IPS DF 19.7 (cell line): ENCODE results near the gene FSIP2.

Experiments used
- DNase-seq: peaks from one replicate; pipeline ENCODE4 v3.0.0-alpha.2; 2013; ENCODE audit warnings: low read depth, low spot score

FSIP2 gene, protein sequence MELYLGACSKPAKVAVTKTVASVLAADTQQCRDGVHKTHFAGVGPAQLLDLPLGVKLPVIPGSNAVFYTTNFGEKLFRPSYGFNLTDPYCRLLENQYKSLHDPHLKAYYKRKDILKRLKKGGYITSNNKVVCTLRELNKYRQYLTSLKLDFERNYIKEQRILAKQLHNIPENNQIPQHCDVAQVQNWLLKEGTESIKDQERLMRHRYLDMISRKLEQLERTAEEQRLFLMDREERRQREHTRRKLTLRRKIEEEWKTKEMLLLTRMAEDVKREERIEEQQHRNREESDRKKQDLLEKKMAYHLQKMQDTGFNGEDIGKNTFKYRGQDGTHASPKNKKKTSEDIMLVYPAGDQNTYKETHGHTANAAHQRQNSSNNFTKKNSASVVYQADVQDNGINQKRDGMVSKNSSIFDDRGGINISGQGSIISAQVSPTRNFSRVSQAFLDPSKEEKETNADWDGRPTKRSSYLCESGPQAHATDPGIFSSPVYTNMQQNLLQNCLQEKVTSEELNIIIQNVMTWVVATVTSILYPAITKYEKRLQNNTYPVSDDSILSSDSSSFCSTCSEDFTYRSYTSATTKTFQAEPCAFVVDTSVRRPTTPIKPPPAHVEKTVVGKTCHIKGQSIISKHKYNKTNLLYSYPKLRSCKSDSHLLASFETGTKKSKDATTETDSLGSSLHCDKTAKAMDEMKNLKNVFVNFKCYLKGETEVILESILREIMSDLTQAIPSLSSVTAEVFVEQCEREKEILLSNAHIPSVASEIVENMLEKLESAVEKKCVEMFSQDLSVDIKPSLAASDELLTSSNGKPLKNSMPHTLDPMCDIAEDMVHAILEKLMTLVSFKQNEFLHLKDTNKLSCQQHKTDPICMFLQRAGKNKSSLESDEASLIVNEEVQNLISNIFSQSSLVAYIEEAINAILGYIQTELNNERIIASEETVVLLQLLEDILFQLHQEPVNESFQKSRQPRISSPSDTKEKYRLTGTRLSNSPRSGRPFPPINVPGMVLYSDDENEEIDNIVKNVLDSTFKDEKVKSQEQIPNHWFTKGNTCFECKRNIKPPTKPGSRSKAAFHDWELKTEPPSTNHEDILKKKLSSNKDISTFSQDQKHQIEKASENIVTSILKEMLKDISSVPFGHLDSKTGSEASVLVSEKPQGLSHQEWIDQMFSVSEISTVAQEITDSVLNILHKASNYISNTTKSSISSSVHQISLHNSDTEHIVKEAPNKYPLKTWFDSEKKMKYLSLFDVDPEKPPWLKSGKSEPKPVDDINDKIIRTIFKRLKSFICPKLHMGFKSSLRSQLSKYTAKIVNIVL (N-terminal part only)

DNA sequence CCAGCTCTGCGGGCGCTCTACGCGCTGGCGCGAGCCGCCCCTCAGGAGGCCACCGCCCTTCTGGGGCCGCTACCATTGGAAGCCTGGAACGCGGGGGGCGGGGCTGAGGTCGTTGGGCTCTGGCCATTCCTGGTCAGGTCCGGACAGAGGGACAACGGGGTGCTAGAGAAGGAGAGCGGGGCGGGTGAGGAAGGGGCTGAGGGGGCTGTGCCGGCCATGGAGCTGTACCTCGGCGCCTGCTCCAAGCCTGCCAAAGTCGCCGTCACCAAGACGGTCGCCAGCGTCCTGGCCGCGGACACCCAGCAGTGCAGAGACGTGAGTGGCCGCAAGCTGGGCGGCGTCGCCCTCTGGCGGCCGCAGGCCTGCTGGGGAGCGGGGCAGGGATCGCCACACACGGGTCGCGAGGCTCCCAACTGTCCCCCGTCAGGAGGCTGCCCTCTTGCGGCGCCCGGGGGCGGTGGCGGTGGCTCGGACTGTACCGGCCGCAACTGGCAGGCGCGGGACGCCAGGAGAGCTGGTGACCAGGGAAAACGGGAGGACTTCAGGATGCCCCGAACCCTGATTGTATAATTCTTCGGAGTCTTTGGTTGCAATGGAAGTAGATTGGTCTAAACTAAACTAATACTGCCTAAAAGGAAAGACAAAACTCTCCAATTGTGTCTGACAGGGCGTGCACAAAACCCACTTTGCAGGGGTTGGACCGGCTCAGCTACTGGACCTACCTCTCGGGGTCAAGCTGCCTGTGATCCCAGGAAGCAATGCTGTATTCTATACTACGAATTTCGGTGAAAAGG is at the start of gene FSIP2:
TSS of gene FSIP2 (plus strand) at position 126 of the 794 bp plus-strand sequence. CDS start at position 217, 91 bp downstream.
- DNase-seq = peak; percentile 54

DNA sequence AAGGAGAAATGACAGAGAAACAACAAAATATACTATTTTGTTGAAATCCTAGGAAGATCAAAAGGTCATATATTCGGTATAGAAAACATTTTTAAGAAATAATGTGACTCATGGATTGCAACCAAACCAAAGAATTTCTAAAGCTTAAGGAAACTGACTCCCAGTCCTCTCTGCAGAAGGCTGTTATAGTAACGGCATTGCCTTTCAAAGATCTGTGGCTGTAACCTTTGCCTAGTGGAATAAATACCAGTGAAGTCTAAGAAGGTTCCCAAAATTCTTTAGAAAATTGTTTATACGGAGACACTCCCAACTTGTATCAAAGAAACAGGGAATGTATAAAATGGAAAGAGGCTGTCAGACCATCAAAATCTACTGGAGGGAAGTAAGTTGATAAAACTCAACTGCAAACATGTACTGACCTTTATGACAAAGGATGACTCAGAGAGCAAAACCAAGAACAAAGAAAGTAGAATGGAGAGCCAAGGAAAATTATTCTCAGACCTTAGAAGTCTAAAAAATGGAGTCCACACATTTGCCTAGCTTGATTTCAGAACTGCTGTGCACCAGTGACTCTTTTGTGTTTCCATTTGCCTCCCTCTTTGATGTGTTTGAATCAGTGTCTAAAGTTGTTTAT is 48.6 kb upstream of the FSIP2 start:
- DNase-seq = no peak

DNA sequence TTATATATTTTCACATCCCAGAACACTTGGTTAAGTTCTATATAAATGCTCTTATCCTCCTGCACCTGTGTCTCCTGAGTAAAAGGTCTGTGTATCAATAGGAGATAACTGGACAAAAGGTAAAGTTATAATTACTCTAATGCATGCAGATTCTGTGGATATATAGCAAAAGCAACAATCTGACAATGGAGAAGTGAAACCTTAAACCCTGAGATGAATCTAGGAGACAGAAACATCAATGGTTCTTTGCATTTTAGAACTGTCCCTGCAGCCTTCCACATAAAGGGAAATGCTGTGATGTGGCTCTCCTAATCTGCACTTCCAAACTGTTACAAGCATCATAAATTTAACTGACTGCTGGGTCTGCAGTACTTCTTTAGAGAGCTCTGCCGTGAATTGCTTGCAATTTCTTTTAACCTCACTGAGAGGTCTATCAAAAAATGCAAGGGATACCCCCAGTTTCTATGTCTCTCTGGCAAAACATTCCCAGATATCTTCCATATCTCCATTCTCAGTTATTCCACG is 42.8 kb upstream of the FSIP2 start:
- DNase-seq = no peak

DNA sequence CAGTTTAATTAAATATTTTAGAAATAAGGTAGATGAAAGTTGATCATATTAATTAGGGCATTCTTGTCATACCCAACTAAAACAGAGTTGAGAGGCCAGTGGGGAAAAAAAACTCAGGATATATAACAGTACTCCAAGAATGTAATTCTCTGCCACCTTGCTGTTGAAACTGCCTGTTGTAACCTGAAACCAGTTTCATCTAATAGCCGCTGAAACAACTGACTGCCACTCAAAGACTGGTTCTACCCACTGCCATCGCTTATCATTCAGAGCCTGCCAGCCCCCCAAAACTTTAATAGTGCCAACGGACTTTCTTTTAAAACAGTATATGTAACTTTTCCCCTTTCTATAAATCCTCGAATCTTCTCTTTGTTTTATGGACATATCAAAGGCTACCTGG is 37.7 kb upstream of the FSIP2 start:
- DNase-seq = peak; percentile 3

DNA sequence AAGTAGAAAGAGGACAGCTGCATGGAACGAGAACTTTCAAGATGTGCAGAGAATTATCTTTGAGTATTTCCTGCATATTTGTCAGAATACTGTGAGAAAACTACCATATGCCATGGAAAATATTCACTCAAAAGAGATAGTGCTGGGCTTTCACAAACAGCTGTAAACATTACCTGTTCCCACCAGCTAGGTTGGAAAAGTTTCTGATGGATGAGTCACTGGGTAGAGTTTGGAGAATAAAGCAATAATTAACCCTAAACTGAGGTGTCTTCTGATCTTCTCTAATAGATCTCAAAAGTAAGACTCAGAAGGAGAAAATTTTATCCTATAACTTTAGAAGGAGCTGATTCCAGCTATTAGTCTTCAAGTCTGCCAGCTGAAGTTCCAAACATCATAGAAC is 3.9 kb upstream of the FSIP2 start:
- DNase-seq = no peak

DNA sequence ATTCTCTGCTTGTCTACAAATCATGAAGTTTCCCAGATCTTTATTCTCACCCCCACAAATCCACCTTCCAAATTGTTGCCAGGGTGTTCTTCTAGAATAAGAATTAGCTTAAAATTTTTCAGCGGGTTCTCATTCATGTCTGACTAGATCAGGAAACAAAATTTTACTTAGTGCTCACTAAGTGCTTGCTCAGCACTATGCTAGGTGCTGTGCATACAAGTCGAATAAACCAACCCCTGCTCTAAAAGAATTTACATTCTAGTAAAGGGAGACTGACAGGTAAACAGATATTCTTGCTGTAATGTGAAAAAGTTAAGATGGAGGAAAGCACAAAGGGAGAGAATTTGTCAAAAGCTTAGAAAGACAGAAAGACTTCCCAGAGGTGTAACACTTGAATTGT is 2.4 kb upstream of the FSIP2 start:
- no peak for DNase-seq

DNA sequence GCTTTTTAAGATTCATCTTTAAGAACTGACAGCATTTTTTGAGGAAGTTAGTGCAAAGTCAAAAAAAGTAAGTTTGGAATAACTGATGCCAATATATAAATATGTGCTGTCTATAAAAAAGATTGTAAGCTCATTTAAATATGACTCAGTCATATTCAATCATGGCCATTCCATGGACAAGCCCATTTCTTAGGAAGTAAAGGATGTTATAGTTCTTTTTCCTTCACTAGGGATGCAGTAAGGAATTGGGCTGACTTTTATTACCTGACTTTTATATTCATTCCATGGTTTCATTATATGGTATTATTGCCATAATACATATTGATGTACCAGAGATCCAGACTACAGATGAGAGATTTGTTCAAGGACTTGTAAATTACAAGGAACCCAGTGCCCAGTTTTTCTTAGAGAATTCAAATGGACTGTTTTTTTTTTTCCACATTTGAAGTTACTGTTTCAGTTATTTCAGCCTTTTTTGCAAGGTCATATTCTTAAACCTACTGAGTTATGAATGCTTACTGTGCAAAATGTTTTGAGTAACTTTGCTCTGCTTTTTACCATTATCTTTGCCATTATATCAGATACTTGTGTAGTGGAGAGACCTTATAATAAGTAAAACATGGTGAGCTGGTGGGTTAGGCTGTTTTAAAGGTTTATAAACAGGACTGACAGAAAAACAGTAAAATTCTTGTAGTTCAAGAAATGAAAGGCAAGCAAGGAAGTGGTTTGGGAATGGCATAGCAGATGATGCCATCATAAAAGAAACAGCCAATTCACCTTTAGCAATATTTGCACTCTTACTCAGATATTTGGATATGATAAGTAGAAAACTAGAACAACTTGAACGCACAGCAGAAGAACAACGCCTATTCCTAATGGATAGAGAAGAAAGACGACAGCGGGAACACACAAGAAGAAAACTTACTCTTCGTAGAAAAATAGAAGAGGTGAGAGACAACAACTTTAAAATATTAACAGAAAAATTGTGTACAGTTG is 7.6 kb downstream of the FSIP2 start:
- DNase-seq = no peak

DNA sequence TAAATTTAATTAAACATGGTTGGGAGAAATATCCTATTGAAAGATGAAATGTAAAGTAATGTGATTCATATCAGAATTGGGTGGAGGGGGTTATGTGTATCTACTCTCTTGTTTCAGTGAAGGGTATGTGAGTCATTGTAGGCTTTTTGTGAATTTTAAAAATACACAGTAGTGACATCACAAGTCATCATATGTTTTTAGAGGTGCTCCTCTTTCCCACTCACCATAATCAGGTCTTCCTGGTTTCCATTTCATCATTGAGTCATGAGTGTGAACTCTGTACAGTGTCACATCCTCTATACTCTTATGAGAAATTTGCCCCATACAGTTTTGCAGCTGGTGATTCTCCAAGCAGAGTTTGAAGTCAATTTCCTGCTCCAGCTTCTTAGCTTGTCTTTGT is 18.8 kb downstream of the FSIP2 start:
- DNase-seq = no peak

DNA sequence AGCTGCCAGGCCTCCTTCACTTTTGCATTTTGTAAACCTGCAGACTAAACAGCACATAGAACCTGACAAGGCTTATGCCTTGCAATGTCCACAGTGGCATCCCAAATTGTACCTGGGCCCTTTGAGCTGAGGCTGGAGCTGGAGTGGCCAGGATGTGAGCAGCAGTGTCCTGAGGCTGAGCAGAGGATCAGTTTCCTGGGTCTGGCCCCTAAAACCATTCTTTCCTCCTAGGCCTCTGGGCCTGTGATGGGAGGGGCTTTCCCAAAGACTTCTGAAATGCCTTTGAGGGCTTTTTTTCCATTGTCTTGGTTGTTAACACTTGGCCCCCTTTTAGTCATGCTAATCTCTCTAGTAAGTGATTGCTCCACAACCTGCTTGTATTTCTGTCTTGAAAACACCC is 32.8 kb downstream of the FSIP2 start:
- DNase-seq = no peak

DNA sequence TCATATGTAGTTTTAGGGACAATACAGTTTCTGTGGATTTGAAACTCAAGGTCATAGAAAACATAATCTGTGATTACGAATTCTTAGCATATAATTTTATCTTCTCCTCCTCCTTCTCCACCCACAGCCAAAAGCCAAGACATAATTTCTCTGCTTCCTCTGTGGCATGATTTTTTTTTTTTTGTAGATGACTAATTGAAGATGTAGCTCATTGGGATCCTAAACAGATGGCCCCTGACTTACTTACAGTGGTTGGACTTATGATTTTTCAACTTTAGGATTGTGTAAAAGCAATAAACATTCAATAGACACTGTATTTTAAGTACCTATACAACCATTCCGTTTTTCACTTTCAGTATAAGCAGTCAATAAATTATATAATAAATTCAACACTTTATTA is 42.3 kb downstream of the FSIP2 start:
- DNase-seq = no peak

DNA sequence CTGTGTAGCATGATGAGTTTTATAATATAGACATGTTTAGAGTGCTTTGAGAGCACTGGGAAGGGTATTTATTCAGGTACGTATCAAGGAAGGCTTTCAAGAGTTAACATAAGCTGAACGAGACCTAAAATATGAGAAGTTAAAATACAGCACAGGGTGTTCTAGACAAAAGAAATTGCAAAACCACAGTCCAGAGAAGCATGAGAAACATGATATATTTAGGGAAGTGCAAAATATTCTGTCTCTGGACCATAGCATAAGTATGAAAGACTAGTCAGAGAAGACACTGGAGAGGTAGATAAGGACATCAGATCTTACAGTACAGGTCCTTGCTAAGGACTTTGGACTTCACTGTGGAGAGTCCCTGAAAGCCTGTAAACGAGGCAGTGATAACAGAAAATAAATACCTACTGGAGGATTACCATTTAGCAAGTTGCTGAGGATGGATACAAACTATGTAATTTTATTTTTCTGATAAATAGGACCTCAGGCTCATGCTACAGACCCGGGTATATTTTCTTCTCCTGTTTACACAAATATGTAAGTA is 43.7 kb downstream of the FSIP2 start:
- DNase-seq = no peak

DNA sequence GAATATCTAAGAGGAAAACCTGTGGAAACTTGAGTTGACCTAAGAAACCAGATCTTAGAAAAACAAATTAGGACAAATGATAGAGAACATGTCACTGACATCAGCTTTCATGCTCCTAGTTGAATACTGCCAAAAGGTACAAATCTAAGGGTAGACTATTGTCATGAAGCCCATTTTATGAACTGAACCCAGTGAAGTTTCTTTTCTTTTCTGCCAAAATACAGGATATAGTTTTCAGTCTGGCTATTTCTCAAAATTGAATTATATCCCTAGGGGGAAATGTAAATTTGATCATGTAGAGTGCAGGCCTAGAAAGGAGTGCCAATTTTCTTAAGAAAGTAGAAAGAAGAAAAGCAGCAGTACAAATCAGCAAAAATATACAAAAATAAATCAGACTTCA is 46.6 kb downstream of the FSIP2 start:
- DNase-seq = no peak

DNA sequence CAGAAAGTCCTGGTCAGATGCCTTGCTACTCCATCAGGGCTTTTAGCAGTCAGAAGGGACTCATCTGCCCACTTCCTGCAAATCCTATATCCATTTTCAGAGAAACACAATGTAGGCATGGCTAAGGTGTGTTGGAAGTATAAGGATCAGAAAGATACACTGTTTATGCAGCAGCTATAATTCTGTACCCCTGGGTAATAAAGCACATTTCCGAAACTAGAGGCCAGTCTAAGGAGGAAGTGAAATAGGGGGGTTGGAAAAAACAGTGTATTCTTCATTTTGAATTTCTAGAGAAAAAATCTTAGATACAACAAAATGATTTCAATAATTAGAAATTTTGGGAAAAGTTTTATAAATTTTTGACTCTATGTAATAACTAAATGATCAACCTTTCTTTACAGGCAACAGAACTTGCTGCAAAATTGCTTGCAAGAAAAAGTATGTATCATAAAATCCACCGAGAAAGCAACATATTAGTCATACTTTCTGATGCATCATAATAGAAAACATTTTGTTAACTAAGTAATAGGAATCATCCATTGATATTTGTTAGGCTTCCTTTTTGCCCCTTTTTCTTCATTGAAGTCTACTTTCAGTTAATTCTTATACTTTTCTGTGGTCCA is 47.4 kb downstream of the FSIP2 start:
- DNase-seq = no peak

DNA sequence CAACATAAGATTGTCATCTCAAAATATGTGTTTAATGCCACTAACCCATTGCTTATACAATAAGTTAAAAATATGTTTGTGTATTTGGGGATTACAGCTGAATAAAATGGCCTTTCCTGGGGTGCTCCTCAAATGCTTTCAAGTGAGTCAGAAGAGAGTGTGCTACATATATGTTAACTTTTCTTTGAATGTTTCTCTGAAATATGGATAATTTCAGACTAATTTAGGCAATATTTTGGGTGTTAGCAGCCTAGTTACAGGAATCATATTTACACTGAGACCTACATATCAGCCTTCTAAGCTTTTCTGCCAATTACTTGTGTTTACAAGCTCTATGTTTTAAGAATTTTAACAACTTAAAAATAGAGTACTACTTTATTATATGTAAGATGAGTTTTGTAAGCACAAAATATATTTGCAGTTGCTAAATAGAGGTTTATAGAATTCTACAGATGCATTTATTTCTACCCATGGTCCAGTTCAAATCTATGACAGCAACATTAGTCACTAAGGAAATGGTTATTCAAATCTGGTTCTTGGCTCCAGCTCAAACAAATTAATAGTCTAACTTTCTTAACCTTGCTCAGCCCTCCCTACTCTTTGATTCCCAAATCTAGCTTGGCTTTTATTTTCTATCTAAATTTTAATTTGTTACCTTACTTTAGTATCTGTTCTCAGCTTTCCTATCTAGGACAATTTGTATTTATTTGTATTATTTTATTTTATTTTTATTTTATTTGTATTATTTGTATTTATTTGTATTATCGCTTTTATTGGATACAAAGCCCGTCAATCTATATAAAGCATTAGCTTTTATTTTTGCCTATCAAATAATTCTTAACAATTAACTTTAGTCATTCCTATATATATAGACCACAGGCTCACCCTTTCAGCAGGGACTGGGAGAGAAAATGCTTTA is 48.9 kb downstream of the FSIP2 start:
- no peak for DNase-seq

DNA sequence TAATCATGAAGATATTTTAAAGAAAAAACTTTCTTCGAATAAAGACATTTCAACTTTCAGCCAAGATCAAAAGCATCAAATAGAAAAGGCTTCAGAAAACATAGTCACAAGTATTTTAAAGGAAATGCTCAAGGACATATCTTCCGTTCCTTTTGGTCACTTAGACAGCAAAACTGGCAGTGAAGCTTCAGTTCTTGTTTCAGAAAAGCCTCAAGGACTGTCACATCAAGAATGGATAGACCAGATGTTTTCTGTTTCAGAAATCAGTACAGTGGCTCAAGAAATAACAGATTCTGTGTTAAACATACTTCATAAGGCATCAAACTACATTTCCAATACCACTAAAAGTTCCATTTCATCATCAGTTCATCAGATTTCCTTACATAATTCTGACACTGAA is 51.8 kb downstream of the FSIP2 start:
- no peak for DNase-seq

DNA sequence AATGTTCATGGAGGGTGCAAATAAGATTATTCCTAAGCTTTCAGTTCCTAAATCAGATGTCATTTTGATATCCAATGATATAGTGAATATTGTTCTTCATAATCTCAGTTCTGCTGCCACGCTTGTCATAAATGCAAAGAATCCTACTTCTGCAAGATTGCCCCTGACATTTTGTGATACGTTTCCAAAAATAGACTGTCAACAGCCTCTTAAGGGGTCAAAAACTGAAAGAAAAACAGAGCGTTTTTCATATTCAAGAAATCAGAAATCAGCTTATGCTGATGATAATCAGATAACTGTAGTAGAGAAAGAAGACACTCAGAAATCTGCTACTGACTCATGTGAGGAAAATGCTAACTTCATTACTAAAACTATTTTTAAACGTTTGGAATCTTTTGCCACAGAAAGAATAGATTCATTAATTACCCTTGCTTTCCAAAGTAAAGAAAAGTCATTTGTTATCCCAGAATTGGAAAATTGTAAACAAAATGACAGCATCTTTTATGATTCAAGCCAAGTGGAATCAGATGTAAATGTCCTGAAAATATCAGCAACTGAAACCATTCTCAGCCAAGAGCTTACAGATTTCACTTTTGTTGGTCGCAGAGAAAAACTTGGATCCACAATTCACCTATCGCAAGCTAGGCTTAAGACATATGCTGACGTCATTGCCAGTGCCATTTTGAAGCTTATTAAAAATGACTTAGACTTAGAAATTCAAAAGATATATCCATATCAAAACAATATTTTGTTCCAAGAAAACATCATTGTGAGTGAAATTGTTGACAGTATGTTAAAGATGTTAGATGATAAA is 55.1 kb downstream of the FSIP2 start:
- DNase-seq = no peak
